Islet of Langerhans (tissue), 1 donor: ENCODE results near the gene CALCR.
"Not testable (repeated sequence)": the region's sequence is repeated elsewhere in the genome, so short reads cannot be mapped to it uniquely, and the experiment has no call there.

ENCODE experiments used
- FAIRE-seq: peaks from one replicate; lab custom pipeline; 2011; peaks lifted over from hg19 to GRCh38; lab: Jason Lieb, UNC

Gene CALCR

GRCh38 chr7:93574646-93575554, at the start of gene CALCR:
CALCR (minus strand) TSS chr7:93574724; CDS start chr7:93486981, 87,743 bp downstream.
- FAIRE-seq: no peak

- no peak for FAIRE-seq
Measured at GRCh38 chr7:93623816-93624215, 49.3 kb upstream of the CALCR start.

- FAIRE-seq: no peak
Measured at GRCh38 chr7:93622036-93623033, 47.8 kb upstream of the CALCR start.

- no peak for FAIRE-seq
Measured at GRCh38 chr7:93620864-93621263, 46.3 kb upstream of the CALCR start.

- FAIRE-seq: no peak
Measured at GRCh38 chr7:93620057-93620456, 45.5 kb upstream of the CALCR start.

- no peak for FAIRE-seq
Measured at GRCh38 chr7:93601363-93601762, 26.8 kb upstream of the CALCR start.

- no peak for FAIRE-seq
Measured at GRCh38 chr7:93594250-93594649, 19.7 kb upstream of the CALCR start.

- no peak for FAIRE-seq
Measured at GRCh38 chr7:93592588-93593266, 18.2 kb upstream of the CALCR start.

- FAIRE-seq: not testable (repeated sequence)
Measured at GRCh38 chr7:93591224-93592050, 16.9 kb upstream of the CALCR start.

GRCh38 chr7:93586479-93586865, 11.9 kb upstream of the CALCR start:
- FAIRE-seq: not testable (repeated sequence)

GRCh38 chr7:93585694-93586478, 11.4 kb upstream of the CALCR start:
- not testable (repeated sequence) for FAIRE-seq

- no peak for FAIRE-seq
Measured at GRCh38 chr7:93579431-93579830, 4.9 kb upstream of the CALCR start.

GRCh38 chr7:93578762-93579161, 4.2 kb upstream of the CALCR start:
- FAIRE-seq: no peak

GRCh38 chr7:93575555-93576399, 1.3 kb upstream of the CALCR start:
- FAIRE-seq: no peak

GRCh38 chr7:93574269-93574645, 267 bp downstream of the CALCR start:
- no peak for FAIRE-seq

GRCh38 chr7:93569189-93569588, 5.3 kb downstream of the CALCR start:
- no peak for FAIRE-seq

- no peak for FAIRE-seq
Measured at GRCh38 chr7:93566876-93567275, 7.6 kb downstream of the CALCR start.

GRCh38 chr7:93563584-93563983, 10.9 kb downstream of the CALCR start:
- FAIRE-seq: no peak

GRCh38 chr7:93562936-93563335, 11.6 kb downstream of the CALCR start:
- FAIRE-seq: no peak

GRCh38 chr7:93562106-93562505, 12.4 kb downstream of the CALCR start:
- no peak for FAIRE-seq
